Loucy (cell line): ENCODE measurements around the gene NTRK1.

ENCODE experiments used
- CTCF ChIP-seq: fragments of 200-600 bp; sonication (generic); conservative IDR thresholded peaks from 2 replicates; pipeline ENCODE4 v1.5.1; 2014; ENCODE audit warnings: mild to moderate bottlenecking, antibody characterized with exemption, low read length
- EZH2phosphoT487 ChIP-seq: fragments of 200-600 bp; IDR thresholded peaks from 2 replicates; pipeline ENCODE4 v1.6.1; 2018; ENCODE audit warnings: antibody characterized with exemption, mild to moderate bottlenecking, moderate library complexity, borderline replicate concordance

GRCh38 chr1:156865258-156865657 is 4.6 kb downstream of the NTRK1 start:
- TF ChIP-seq EZH2phosphoT487 (no peak), CTCF (no peak)
